ENCODE results near the gene KPNA1.
A peak's percentile ranks its signal among the peaks of the same experiment; 100 is the strongest.
"Not testable (repeated sequence)": the region's sequence is repeated elsewhere in the genome, so short reads cannot be mapped to it uniquely, and the experiment has no call there.

KPNA1 gene

GRCh38 chr3:122468896-122469533 lies 45.7 kb downstream of the KPNA1 start:
- DNase-seq, result no peak

GRCh38 chr3:122466701-122467240 lies 48.0 kb downstream of the KPNA1 start:
- no peak for DNase-seq

DNA sequence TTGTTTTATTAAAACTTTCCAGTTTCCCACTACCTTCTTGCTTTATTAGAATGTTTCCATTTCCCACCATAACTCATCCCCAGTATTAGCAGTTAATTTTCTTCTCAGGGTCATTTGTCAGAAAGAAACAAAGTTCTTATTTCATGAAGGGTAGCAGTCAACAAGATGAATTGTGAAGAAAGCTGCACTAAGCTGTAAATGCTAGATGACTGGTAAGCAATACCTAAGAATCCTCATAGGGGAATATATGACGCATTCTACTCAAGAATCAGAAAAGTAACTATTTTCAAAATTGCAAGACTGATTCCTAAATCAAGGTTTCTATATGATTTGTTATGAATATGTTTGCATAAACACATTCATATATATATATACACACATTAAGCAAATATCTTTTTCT lies 50.1 kb downstream of the KPNA1 start:
- DNase-seq, result no peak

DNA sequence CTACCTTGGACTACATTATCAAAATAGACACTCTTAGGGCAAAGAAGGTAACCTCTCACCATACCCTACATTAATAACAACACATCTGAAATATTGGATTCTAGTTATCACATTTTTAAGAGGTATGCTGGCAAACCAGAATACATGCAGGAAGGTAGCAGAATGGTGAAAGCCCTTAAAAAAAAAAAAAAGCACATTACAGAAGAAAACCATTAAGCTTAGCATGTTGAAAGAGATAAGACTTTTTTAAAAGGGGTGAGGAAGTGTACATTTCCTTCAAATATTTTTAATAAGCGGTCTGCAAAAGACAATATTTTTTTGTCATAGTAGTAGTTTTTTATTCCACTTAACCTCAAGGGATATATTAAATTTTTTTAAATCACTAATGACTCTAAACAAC lies 52.3 kb downstream of the KPNA1 start:
- DNase-seq, result no peak

GRCh38 chr3:122461806-122462205 lies 52.9 kb downstream of the KPNA1 start:
- DNase-seq, result no peak

DNA sequence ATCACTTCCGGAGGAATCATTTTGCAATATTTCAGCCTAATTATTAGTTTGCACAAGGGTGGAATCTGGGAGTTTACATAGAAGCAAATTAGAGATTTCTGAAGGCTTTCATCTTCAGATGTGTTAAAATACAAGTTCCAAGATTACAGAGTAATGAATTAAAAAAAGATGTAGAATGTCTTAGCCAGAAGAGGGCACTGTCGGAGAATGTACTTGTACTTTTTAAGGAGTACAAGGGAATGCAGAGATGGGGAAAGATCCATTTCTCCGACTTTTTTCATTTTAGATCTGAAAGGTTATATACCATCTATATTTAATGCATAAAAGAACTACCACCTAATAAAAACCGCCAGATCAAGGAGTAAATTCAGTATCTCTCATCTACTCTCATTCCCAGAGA lies 55.7 kb downstream of the KPNA1 start:
- DNase-seq, result peak; percentile 5

- DNase-seq, result no peak
Measured at GRCh38 chr3:122457706-122458105, 57.0 kb downstream of the KPNA1 start.

DNA sequence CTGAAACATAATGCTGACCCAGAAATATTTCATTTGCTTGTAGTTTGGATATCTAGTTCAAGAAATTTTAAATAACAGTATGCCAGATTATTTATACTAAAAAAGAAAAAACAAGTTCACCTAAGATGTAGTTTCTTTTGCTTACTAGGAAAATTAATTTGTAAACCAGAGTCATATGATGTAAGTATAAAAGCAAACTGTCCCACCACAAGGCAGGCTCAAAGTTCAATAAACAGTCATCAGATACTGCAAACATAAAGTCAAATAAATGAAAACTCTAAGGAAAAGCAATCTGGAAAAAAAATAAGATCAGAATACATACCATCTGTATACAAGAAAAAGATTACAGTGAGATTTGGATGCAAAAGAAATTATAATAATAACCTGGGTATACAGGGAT lies 58.7 kb downstream of the KPNA1 start:
- no peak for DNase-seq

DNA sequence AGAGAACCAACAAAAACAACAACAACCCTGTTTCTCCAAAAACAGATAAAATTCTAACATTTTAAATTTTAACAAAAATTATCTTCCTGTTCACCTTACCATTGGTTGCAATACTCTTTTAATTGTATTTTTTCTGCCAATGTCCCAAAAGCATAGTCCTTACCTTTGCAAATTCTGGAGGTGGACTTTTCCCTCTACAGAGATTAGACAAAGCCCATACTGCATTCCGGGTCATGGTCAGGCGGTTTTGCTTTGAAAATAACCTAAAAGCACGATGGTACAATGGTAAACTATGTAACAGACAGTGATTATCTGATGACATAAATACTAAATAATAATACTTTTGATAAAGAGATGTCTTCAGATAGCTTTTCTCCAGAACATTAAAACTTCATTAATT lies 63.4 kb downstream of the KPNA1 start:
- DNase-seq, result no peak

DNA sequence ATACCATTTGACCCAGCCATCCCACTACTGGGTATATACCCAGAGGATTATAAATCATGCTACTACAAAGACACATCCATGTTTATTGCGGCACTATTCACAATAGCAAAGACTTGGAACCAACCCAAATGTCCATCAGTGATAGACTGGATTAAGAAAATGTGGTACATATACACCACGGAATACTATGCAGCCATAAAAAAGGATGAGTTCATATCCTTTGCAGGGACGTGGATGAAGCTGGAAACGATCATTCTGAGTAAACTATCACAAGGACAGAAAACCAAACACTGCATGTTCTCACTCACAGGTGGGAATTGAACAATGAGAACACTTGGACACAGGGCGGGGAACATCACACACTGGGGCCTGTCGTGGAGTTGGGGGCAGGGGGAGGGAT lies 66.5 kb downstream of the KPNA1 start:
- not testable (repeated sequence) for DNase-seq

DNA sequence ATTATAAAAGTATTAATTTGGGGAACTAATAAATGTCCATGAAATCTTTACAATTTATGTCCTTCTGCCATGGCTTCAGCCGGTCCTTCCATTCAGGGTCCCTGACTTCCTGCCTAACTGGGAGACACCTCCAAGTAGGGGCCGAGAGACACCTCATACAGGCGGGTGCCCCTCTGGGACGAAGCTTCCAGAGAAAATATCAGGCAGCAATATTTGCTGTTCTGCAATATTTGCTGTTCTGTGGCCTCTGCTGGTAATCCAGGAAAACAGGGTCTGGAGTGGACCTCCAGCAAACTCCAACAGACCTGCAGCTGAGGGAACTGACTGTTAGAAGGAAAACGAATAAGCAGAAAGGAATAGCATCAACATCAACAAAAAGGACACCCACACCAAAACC lies 70.2 kb downstream of the KPNA1 start:
- not testable (repeated sequence) for DNase-seq

DNA sequence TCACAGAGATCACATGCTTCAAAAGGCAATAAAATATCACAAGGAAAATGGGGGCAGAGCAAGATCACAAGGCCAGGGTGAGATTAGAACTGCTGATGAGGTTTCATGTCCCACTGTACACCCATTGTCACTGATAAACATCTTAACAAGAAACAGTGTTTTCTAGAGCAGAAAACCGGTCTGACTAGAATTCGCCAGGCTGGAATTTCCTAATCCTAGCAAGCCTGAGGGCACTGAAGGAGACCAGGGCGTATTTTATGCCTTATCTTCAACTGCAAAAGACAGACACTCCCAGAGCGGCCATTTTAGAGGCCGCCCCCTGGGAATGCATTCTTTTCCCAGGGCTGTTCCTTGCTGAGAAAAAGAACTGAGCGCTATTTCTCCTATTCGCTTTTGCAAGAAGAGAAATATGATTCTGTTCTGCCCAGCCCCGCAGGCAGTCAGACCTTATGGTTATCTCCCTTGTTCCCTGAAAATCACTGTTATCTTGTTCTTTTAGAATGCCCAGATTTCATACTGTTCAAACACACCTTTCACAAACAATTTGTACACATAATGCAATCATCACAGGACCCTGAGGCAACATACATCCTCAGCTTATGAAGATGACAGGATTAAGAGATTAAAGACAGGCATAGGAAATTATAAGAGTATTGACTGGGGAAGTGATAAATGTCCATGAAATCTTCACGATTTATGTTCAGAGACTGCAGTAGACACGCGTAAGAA lies 70.8 kb downstream of the KPNA1 start:
- not testable (repeated sequence) for DNase-seq

- DNase-seq, result no peak
Measured at GRCh38 chr3:122443090-122443489, 71.6 kb downstream of the KPNA1 start.

GRCh38 chr3:122435950-122436349 lies 78.8 kb downstream of the KPNA1 start:
- no peak for DNase-seq

DNA sequence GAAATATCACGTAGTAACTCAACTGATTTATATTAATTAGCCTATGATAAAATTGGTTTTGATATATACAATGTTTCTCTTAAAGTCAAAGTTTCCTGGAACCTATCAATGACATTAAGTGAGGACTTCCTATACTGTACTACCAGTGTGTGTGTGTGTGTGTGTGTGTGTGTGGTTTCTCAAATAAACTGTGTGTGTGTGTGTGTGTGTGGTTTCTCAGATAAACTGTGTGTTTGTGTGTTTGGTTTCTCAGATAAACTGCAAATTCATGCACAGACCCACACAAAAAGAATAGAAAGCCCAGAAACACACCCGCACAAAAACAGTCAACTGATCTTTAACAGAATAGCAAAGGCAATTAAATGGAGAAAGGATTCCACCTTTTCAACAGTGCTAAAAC lies 84.4 kb downstream of the KPNA1 start:
- DNase-seq, result no peak

DNA sequence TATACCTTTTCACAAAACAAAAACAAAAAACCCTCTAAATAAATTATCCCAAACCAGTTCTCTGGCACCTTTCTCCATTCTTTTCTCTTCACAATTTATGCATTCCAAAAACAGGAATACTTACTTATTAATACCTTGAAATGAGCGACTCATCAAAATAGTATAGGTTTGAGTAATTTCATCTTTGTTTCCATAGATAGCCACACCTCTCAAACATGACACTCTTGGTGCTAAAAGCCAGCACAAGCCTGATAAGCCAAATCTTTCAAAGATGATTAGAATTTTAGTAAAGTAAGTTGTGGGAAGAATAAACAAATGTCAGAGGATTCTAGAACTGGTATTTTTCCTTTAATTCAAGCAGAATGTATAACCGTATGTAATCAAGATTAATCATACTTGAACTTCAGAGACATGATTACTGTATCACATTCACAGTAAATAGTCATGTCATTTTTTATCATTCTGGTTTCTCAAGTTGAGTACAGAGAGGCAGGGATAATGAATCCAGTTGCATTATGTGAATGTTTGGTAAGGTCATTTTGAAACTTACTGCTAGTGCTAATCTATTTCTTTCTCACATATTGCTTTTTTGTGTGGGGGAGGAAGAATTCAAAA lies 86.8 kb downstream of the KPNA1 start:
- DNase-seq, result no peak

GRCh38 chr3:122421836-122422235 lies 92.9 kb downstream of the KPNA1 start:
- no peak for DNase-seq

DNA sequence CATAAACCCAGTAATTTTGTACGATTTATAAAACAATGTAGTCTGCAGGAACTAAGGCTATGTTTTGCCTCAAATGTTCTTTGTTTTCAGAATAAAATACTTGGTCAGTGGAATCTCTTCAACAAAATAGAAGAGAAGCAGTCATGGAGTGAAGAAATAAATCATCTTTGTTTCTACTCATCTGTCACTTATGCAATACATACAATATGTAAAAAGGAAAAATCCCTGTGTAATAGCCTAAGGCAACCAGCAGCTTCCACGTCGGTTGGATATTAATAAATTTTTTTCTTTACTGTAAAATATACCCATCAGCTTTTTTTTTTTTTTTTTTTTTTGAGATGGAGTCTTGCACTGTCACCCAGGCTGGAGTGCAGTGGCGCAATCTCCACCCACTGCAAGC lies 93.6 kb downstream of the KPNA1 start:
- no peak for DNase-seq

GRCh38 chr3:122416966-122417365 lies 97.8 kb downstream of the KPNA1 start:
- DNase-seq, result no peak

DNA sequence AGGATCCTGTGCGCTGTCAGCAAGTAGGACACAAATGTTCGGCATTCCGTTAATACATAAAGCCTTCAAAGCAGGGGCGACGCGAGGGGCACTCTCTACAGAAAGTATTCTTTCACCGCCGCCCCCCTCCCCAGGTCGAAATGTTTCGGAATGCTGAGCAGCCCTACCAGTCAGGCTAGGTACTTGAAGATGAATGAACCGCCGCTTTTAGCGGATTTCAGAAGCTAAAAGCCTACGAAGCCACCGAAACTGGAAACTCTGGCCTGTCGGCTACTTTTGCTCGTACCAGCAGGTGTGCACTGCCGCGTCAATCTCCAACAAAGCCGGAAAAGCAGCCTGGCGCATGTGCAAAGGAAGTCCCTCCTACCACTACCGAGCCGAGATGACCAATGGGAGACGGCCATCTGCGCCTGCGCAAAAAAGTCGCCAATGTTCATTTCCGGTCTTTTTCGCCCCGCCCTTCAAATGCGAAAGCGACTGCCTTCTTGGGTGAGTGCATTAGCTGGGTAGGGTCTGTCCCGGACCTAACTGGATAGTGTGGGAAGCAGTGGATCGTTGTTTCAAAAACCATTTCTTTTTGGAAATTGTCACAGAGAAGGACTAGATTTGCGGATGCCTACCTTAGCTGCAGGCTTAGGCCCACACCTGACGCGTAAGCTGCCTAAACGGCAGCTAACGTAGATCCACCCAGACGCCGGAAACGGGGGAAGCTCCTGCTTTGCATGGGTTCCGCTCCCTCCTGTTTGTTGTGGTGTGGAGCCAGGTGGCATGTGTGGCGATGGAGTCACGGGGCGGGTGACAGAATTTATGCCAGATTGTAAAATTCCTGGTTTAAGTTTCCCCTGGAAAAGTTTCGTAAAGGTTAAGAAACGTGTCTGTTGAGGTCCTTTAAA lies 98.7 kb downstream of the KPNA1 start, which contains the start of gene WDR5B:
Gene WDR5B, minus strand, starts transcription at position 301 of the 893 bp plus-strand sequence. CDS start 534 bp downstream, outside the sequence.
- DNase-seq, result no peak

GRCh38 chr3:122415104-122415744 lies 99.5 kb downstream of the KPNA1 start:
- no peak for DNase-seq

DNA sequence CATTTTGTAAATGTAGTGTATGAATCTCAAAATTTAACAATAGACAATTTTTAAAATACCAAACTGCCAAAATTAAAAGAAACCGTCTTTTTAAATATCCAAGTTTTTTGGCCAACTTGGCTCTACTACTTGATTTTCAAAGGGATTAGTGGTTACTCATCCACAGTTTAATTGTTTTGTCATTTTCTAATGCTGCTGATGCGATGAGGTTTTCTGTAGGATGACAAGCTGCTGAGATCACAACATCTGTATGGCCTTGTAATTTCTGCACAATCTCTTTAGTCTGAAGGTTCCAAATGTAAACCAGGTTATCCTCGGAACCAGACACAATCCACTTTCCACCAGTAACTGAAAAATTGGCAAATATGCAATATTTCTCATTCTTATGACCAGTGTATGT lies 100.3 kb downstream of the KPNA1 start:
- DNase-seq, result no peak

Measured in DMS79 treated with DMSO at 0.1 percent for 48 hours (cell line).